Stimulated activated CD8-positive, alpha-beta memory T cell treated with anti-CD3 and anti-CD28 coated beads, Interleukin-4, amount 100 ng/mL, for 1 hour (primary cell): ENCODE measurements around the gene MOBP.

Experiments
- DNase-seq, 2 donors: peaks; one replicate each; pipeline ENCODE4 v3.0.0-alpha.2; 2020; ENCODE audit warnings: low read depth in 2 of 2, low spot score in 1 of 2

MOBP gene

GRCh38 chr3:39540162-39540921, 72.9 kb downstream of the MOBP start:
- no peak for DNase-seq

- no peak for DNase-seq
Observed at GRCh38 chr3:39541442-39541841, 74.0 kb downstream of the MOBP start.

- DNase-seq: no peak
Observed at GRCh38 chr3:39541917-39542329, 74.4 kb downstream of the MOBP start.

- no peak for DNase-seq
Observed at GRCh38 chr3:39542588-39542988, 75.1 kb downstream of the MOBP start.

- DNase-seq: no peak
Observed at GRCh38 chr3:39548282-39548681, 80.8 kb downstream of the MOBP start.

GRCh38 chr3:39550354-39551051, 83.0 kb downstream of the MOBP start:
- DNase-seq: no peak
